HCT116 (cell line): Measurements from ENCODE around the gene FOXP1. TPM values are rescaled to one million over a fixed set of nuclear protein-coding genes. Genes with fewer than 3 reads are reported as not detected.

Experiments
- ATAC-seq: fragments of 200-7000 bp; cut with Tn5 transposase; 2 replicates; pipeline ENCODE4 v1.9.1; 2020; ENCODE audit warnings: mild to moderate bottlenecking, moderate library complexity
- BruUV-seq: library from RNA; stranded (reverse); fragments of 400-500 nt; replicated peaks from 2 replicates; lab custom pipeline; 2021; lab: Mats Ljungman, UMichigan
- CTCF ChIA-PET: fragments of 300-600 bp; sonication (Branson Sonifier 250); formaldehyde crosslinking; loops from one replicate; lab custom pipeline; 2021; ENCODE audit warnings: antibody characterized with exemption; lab: Charles Lee
- POLR2A ChIA-PET: fragments of 300-600, 350-600 bp; sonication (Branson Sonifier 250); formaldehyde crosslinking; loops from one replicate; lab custom pipeline; 2021; ENCODE audit warnings: antibody characterized with exemption; lab: Charles Lee
- RAD21 ChIA-PET, 2 experiments: fragments of 300-600 bp; sonication (Branson Sonifier 250); formaldehyde crosslinking; loops; one replicate each; lab custom pipeline; 2023; ENCODE audit warnings: low total read pairs in 2 of 2; ENCODE audit not compliant: uncharacterized antibody in 2 of 2, unreplicated experiment in 2 of 2, low non-redundant PET in 1 of 2; lab: Charles Lee
- DNase-seq: peaks from one replicate; pipeline ENCODE4 v3.0.0-alpha.2; 2010; ENCODE audit warnings: low read depth, low spot score
- H2AFZ ChIP-seq: fragments of 200-600 bp; shearing (Covaris generic), sonication (generic); 2 replicates; pipeline ENCODE4 v1.6.1; 2017; ENCODE audit warnings: low read depth, mixed run types, mixed read lengths, antibody characterized with exemption, low read length; ENCODE audit not compliant: poor library complexity, severe bottlenecking
- H3K27ac ChIP-seq: 2 replicates; pipeline ENCODE4 v1.5.1; 2012; ENCODE audit warnings: low read depth, low read length
- H3K27me3 ChIP-seq: fragments of 200-600 bp; sonication (generic); 2 replicates; pipeline ENCODE4 v1.6.1; 2016; ENCODE audit warnings: mixed run types, low read length, mixed read lengths; ENCODE audit not compliant: insufficient read depth
- H3K36me3 ChIP-seq, 2 experiments: fragments of 200-500 bp in 1 of 2; fragments of 200-600 bp in 1 of 2; sonication (Bioruptor generic) in 1 of 2; sonication (generic) in 1 of 2; 2 replicates each; pipeline versions ENCODE4 v1.5.1 to v1.6.1; 2014 to 2016; ENCODE audit warnings: low read length in 2 of 2, inconsistent platforms in 1 of 2, mixed read lengths in 1 of 2, mixed run types in 1 of 2; ENCODE audit not compliant: insufficient read depth in 2 of 2, control insufficient read depth in 1 of 2
- H3K4me1 ChIP-seq, 2 experiments: fragments of 200-600 bp in 1 of 2; sonication (generic) in 1 of 2; 2 replicates each; pipeline versions ENCODE4 v1.5.1 to v1.6.1; 2012 to 2017; ENCODE audit warnings: low read length in 2 of 2, inconsistent platforms in 1 of 2, mild to moderate bottlenecking in 1 of 2, mixed read lengths in 1 of 2, mixed run types in 1 of 2, moderate library complexity in 1 of 2; ENCODE audit not compliant: insufficient read depth in 2 of 2, control insufficient read depth in 1 of 2
- H3K4me2 ChIP-seq: fragments of 200-600 bp; sonication (generic); 2 replicates; pipeline ENCODE4 v1.6.1; 2017; ENCODE audit warnings: mixed run types, low read length, mixed read lengths
- H3K4me3 ChIP-seq, 2 experiments: fragments of 200-600 bp in 1 of 2; sonication (generic) in 1 of 2; replicated peaks in 1 of 2; 2 replicates each; pipeline ENCODE4 v1.5.1; 2011 to 2016; ENCODE audit warnings: low read length in 2 of 2, control low read depth in 1 of 2, low read depth in 1 of 2, mild to moderate bottlenecking in 1 of 2, mixed read lengths in 1 of 2, mixed run types in 1 of 2
- H3K79me2 ChIP-seq: fragments of 200-600 bp; sonication (generic); 2 replicates; pipeline ENCODE4 v1.6.1; 2017; ENCODE audit warnings: mild to moderate bottlenecking, mixed run types, low read length, moderate library complexity, mixed read lengths; ENCODE audit not compliant: insufficient read depth
- H3K9ac ChIP-seq: fragments of 200-600 bp; sonication (generic); 2 replicates; pipeline ENCODE4 v1.6.1; 2016; ENCODE audit warnings: low read length, mixed read lengths
- H3K9me2 ChIP-seq: fragments of 200-600 bp; sonication (generic), shearing (Covaris generic); 2 replicates; pipeline ENCODE4 v1.6.1; 2017; ENCODE audit warnings: mixed run types, mild to moderate bottlenecking, moderate library complexity; ENCODE audit not compliant: insufficient read depth
- H3K9me3 ChIP-seq, 2 experiments: fragments of 200-500 bp in 1 of 2; fragments of 200-600 bp in 1 of 2; sonication (Bioruptor generic) in 1 of 2; sonication (generic) in 1 of 2; 2 replicates each; pipeline ENCODE4 v1.6.1; 2014 to 2017; ENCODE audit warnings: low read length in 2 of 2, mixed read lengths in 2 of 2, inconsistent platforms in 1 of 2, low read depth in 1 of 2, mild to moderate bottlenecking in 1 of 2, mixed run types in 1 of 2, moderate library complexity in 1 of 2; ENCODE audit not compliant: control insufficient read depth in 1 of 2, insufficient read depth in 1 of 2
- H4K20me1 ChIP-seq: fragments of 200-600 bp; sonication (generic), shearing (Covaris generic); 2 replicates; pipeline ENCODE4 v1.6.1; 2017; ENCODE audit warnings: mixed run types, mild to moderate bottlenecking, moderate library complexity; ENCODE audit not compliant: insufficient read depth
- CBX3 ChIP-seq: IDR thresholded peaks from 2 replicates; pipeline ENCODE4 v1.6.1; 2012; ENCODE audit warnings: low read depth
- FOSL1 ChIP-seq: IDR thresholded peaks from 2 replicates; pipeline ENCODE4 v1.6.1; 2012; ENCODE audit warnings: low read depth
- JUND ChIP-seq: IDR thresholded peaks from 2 replicates; pipeline ENCODE4 v1.6.1; 2012
- RAD21 ChIP-seq: IDR thresholded peaks from 2 replicates; pipeline ENCODE4 v1.6.1; 2012; ENCODE audit warnings: low read depth, mild to moderate bottlenecking
- SRF ChIP-seq: IDR thresholded peaks from 2 replicates; pipeline ENCODE4 v1.6.1; 2012; ENCODE audit warnings: low read depth
- YY1 ChIP-seq: IDR thresholded peaks from 2 replicates; pipeline ENCODE4 v1.6.1; 2011; ENCODE audit warnings: low read length, low read depth, moderate library complexity, mild to moderate bottlenecking; ENCODE audit not compliant: insufficient replicate concordance; ENCODE audit errors: extremely low read depth
- ZBTB33 ChIP-seq: IDR thresholded peaks from 2 replicates; pipeline ENCODE4 v1.6.1; 2011; ENCODE audit warnings: mild to moderate bottlenecking, low read length, moderate library complexity; ENCODE audit not compliant: insufficient replicate concordance; ENCODE audit errors: extremely low read depth
- ZFX ChIP-seq: fragments of 450-650 bp; IDR thresholded peaks from 2 replicates; pipeline ENCODE4 v1.6.1; 2017
- ZNF274 ChIP-seq: fragments of 200-500 bp; sonication (Bioruptor generic); IDR thresholded peaks from 2 replicates; pipeline ENCODE4 v1.6.1; 2014; ENCODE audit warnings: mild to moderate bottlenecking, low read depth, low read length, inconsistent platforms
- intact Hi-C: fragments of 100-400 bp; cut with micrococcal nuclease; formaldehyde crosslinking; loops from 2 replicates; pipeline ENCODE4 v1.10.0; 2022
- total RNA-seq: library from RNA; stranded (reverse); gene quantifications from one replicate; pipeline ENCODE4 v1.2.1, GENCODE V29; 2021; ENCODE audit not compliant: unreplicated experiment
- TF ChIP-seq, protein P1 (sequence below), 3 experiments: fragments of 200-600 bp in 1 of 3; sonication (generic) in 1 of 3; IDR thresholded peaks in 2 of 3; conservative IDR thresholded peaks in 1 of 3; 2 replicates each; pipeline ENCODE4 v1.5.1; 2012 to 2017; ENCODE audit warnings: low read depth in 2 of 3, low read length in 2 of 3, antibody characterized with exemption in 1 of 3, borderline replicate concordance in 1 of 3, control low read depth in 1 of 3, mild to moderate bottlenecking in 1 of 3, mixed read lengths in 1 of 3, mixed run types in 1 of 3, moderate library complexity in 1 of 3; ENCODE audit not compliant: insufficient read depth in 1 of 3

The FOXP1 gene
- total RNA-seq, 1 experiment from 2014 or later, result 11.4 TPM

- Histone ChIP-seq H3K4me2 (no peak overlapping the region), H3K4me3 (no peak overlapping the region), H3K9ac (no peak overlapping the region), H3K79me2 (no peaks in the 10 kb centered on the region), H3K27me3 (no peaks in the 10 kb centered on the region), H3K36me3 (no peaks in the 10 kb centered on the region), H4K20me1 (no peaks in the 10 kb centered on the region), H3K4me1 (peaks cover 0 to 9% of the 10 kb centered on the region in 2 experiments; a peak in 3 of 4 replicates), H3K9me2 (no peaks in the 10 kb centered on the region), H3K9me3 (no peaks in the 10 kb centered on the region), H2AFZ (no peak overlapping the region), H3K27ac (no peak overlapping the region)
- ChIA-PET POLR2A (interaction anchor here (1.2 kb wide), 1 partner anchor 34 kb away, joined by 3 read pairs; no protein-coding TSS in a partner anchor), RAD21 (no interaction called here), CTCF (no interaction called here)
- TF ChIP-seq JUND (no peak), ZFX (no peak), ZNF274 (no peak), FOSL1 (no peak), CBX3 (no peak), YY1 (no peak), RAD21 (no peak), SRF (no peak), ZBTB33 (no peak)
- TF ChIP-seq, protein P1, sequence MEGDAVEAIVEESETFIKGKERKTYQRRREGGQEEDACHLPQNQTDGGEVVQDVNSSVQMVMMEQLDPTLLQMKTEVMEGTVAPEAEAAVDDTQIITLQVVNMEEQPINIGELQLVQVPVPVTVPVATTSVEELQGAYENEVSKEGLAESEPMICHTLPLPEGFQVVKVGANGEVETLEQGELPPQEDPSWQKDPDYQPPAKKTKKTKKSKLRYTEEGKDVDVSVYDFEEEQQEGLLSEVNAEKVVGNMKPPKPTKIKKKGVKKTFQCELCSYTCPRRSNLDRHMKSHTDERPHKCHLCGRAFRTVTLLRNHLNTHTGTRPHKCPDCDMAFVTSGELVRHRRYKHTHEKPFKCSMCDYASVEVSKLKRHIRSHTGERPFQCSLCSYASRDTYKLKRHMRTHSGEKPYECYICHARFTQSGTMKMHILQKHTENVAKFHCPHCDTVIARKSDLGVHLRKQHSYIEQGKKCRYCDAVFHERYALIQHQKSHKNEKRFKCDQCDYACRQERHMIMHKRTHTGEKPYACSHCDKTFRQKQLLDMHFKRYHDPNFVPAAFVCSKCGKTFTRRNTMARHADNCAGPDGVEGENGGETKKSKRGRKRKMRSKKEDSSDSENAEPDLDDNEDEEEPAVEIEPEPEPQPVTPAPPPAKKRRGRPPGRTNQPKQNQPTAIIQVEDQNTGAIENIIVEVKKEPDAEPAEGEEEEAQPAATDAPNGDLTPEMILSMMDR (IDR thresholded peaks at IDR 0.05 in 2 of 3, conservative IDR thresholded peaks at IDR 0.05 in 1 of 3; ENCODE audit: borderline replicate concordance in 1 of 3, insufficient read depth in 1 of 3, low read depth in 2 of 3, low read length in 2 of 3), result no peak
- intact Hi-C loops, result loop anchor here (10.0 kb wide), 1 partner anchor 62 kb away; no protein-coding TSS in a partner anchor
- no TSS peak for BruUV-seq
- ATAC-seq (no peak), DNase-seq (no peak)
Observed at GRCh38 chr3:71542521-71543370, 40.8 kb downstream of the FOXP1 start.
